WTC11 (cell line): Measurements from ENCODE around the gene GPC5.

Experiments
- CTCF ChIP-seq: fragments of 200-600 bp; IDR thresholded peaks from 2 replicates; pipeline ENCODE4 v1.8.0; 2022; ENCODE audit warnings: antibody characterized with exemption
- MAX ChIP-seq: sonication (generic); formaldehyde crosslinking; IDR thresholded peaks from 2 replicates; pipeline ENCODE4 v1.8.0; 2022; ENCODE audit warnings: mild to moderate bottlenecking, missing genetic modification reagents
- RELA ChIP-seq: sonication (generic); formaldehyde crosslinking; IDR thresholded peaks from 2 replicates; pipeline ENCODE4 v1.8.1; 2022; ENCODE audit warnings: missing genetic modification reagents, mild to moderate bottlenecking, borderline replicate concordance
- TF ChIP-seq, protein P1 (sequence below): fragments of 250-450 bp; sonication (Bioruptor Pico); IDR thresholded peaks from 2 replicates; pipeline ENCODE4 v1.9.0; 2021; ENCODE audit warnings: mild to moderate bottlenecking, borderline replicate concordance

DNA sequence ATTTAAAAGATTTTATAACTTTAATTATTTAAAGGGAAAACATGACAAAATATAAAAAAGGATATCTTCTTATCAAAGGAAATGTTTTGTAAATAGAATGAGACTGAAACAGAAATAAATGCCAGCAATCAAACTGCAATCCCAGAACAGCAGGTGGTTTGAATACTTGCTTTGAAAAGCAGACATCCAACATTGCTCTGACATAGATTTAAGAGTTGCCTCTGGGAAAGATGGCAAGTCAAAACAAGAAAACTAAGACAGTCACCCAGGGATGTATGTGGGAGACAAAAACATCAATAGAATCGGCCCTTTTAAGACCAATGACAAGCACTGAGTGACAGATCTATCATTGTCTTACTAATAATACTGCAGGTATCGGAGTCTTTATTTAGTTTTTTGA, 1038.5 kb downstream of the GPC5 start:
- TF ChIP-seq MAX (CRISPR knock-in tag) (no peak), CTCF (no peak), RELA (no peak)
- TF ChIP-seq, protein P1, sequence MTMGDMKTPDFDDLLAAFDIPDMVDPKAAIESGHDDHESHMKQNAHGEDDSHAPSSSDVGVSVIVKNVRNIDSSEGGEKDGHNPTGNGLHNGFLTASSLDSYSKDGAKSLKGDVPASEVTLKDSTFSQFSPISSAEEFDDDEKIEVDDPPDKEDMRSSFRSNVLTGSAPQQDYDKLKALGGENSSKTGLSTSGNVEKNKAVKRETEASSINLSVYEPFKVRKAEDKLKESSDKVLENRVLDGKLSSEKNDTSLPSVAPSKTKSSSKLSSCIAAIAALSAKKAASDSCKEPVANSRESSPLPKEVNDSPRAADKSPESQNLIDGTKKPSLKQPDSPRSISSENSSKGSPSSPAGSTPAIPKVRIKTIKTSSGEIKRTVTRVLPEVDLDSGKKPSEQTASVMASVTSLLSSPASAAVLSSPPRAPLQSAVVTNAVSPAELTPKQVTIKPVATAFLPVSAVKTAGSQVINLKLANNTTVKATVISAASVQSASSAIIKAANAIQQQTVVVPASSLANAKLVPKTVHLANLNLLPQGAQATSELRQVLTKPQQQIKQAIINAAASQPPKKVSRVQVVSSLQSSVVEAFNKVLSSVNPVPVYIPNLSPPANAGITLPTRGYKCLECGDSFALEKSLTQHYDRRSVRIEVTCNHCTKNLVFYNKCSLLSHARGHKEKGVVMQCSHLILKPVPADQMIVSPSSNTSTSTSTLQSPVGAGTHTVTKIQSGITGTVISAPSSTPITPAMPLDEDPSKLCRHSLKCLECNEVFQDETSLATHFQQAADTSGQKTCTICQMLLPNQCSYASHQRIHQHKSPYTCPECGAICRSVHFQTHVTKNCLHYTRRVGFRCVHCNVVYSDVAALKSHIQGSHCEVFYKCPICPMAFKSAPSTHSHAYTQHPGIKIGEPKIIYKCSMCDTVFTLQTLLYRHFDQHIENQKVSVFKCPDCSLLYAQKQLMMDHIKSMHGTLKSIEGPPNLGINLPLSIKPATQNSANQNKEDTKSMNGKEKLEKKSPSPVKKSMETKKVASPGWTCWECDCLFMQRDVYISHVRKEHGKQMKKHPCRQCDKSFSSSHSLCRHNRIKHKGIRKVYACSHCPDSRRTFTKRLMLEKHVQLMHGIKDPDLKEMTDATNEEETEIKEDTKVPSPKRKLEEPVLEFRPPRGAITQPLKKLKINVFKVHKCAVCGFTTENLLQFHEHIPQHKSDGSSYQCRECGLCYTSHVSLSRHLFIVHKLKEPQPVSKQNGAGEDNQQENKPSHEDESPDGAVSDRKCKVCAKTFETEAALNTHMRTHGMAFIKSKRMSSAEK (CRISPR knock-in tag), result no peak
